Activated CD4-positive, alpha-beta memory T cell treated with anti-CD3 and anti-CD28 coated beads, Interleukin-2, amount 10 ng/mL, durations not matched to agents 7 days and 5 days (primary cell): Measurements from ENCODE around the gene SNU13. TPM values are rescaled to one million over a fixed set of nuclear protein-coding genes. Genes with fewer than 3 reads are reported as not detected.

ENCODE experiments used
- CTCF ChIA-PET: fragments of 350-600 bp; sonication (Branson Sonifier 250); formaldehyde crosslinking; loops from one replicate; lab custom pipeline; 2021; ENCODE audit warnings: antibody characterized with exemption, inconsistent platforms; lab: Charles Lee
- POLR2A ChIA-PET: fragments of 350-600 bp; sonication (Branson Sonifier 250); formaldehyde crosslinking; loops from one replicate; lab custom pipeline; 2021; ENCODE audit warnings: antibody characterized with exemption; lab: Charles Lee
- DNase-seq: peaks from one replicate; pipeline ENCODE4 v3.0.0-alpha.2; 2020
- H3K27ac Mint-ChIP-seq: one replicate; pipeline ENCODE4 v1.8.0; 2021; ENCODE audit warnings: mild to moderate bottlenecking, mixed read lengths
- H3K27me3 Mint-ChIP-seq: one replicate; pipeline ENCODE4 v1.8.0; 2021; ENCODE audit warnings: mixed read lengths
- H3K36me3 Mint-ChIP-seq: one replicate; pipeline ENCODE4 v1.8.0; 2021; ENCODE audit warnings: low read depth, mixed read lengths
- H3K4me1 Mint-ChIP-seq: one replicate; pipeline ENCODE4 v1.8.0; 2021; ENCODE audit warnings: mixed read lengths
- H3K4me3 Mint-ChIP-seq: one replicate; pipeline ENCODE4 v1.8.0; 2021; ENCODE audit warnings: mild to moderate bottlenecking, mixed read lengths
- H3K9me3 Mint-ChIP-seq: one replicate; pipeline ENCODE4 v1.8.0; 2021; ENCODE audit warnings: mixed read lengths
- total RNA-seq, 2 experiments: library from RNA; stranded (reverse); gene quantifications; one replicate each; pipeline ENCODE4 v1.2.3, GENCODE V29; 2021

The SNU13 gene
- total RNA-seq, 2 experiments from 2014 or later: 166 to 176 TPM

- Mint-ChIP-seq H3K36me3 (peaks cover 66% of the 10 kb centered on the region), H3K27ac (no peak overlapping the region), H3K4me1 (peaks cover 6% of the 10 kb centered on the region), H3K9me3 (no peaks in the 10 kb centered on the region), H3K27me3 (no peaks in the 10 kb centered on the region), H3K4me3 (no peak overlapping the region)
- CTCF ChIA-PET: interaction anchor here (1.5 kb wide), 1 partner anchor 8 kb away, joined by 6 read pairs; no protein-coding TSS in a partner anchor
- POLR2A ChIA-PET: interaction anchor here (0.7 to 2.4 kb wide), 2 partner anchors 8 to 69 kb away, joined by 3 to 6 read pairs; partner anchors contain the start of gene PMM1
- no peak for DNase-seq
These were observed 29.8 kb downstream of the SNU13 start for GRCh38 chr22:41658869-41659268.

DNA sequence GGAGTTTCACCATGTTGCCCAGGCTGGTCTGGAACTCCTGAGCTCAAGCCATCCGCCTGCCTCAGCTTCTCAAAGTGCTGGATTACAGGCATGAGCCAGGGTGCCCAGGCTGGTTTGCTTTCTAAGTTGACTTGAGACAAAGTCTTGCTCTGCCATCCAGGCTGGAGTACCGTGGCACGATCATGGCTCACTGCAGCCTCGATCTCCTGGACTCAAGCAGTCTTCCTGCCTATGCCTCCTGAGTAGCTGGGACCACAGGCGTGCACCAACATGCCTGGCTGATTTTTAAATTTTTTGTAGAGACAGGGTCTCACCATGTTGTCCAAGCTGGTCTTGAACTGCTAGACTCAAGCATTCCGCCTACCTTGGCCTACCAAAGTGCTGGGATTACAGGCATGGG is 31.0 kb downstream of the SNU13 start:
- DNase-seq: no peak
- Mint-ChIP-seq H3K9me3 (no peaks in the 10 kb centered on the region), H3K27me3 (no peaks in the 10 kb centered on the region), H3K36me3 (peaks cover 63% of the 10 kb centered on the region), H3K27ac (no peak overlapping the region), H3K4me1 (peaks cover 7% of the 10 kb centered on the region), H3K4me3 (no peak overlapping the region)
- POLR2A ChIA-PET: interaction anchor here (2.4 kb wide), 1 partner anchor 68 kb away, joined by 6 read pairs; the partner anchor contains the start of gene PMM1
- CTCF ChIA-PET: interaction anchor here (1.5 kb wide), 1 partner anchor 9 kb away, joined by 6 read pairs; no protein-coding TSS in a partner anchor

GRCh38 chr22:41656556-41656955 is 32.1 kb downstream of the SNU13 start:
- CTCF ChIA-PET: interaction anchor here (1.2 to 2.6 kb wide), 2 partner anchors 11 to 41 kb away, joined by 4 to 14 read pairs; no protein-coding TSS in a partner anchor
- POLR2A ChIA-PET: interaction anchor here (1.2 to 2.4 kb wide), 2 partner anchors 11 to 67 kb away, joined by 3 to 6 read pairs; partner anchors contain the start of gene PMM1
- Mint-ChIP-seq H3K27ac (no peak overlapping the region), H3K9me3 (no peaks in the 10 kb centered on the region), H3K4me3 (no peak overlapping the region), H3K36me3 (peaks cover 68% of the 10 kb centered on the region), H3K4me1 (peaks cover 7% of the 10 kb centered on the region), H3K27me3 (no peaks in the 10 kb centered on the region)
- DNase-seq: no peak

- ChIA-PET CTCF (interaction anchor here (1.6 to 2.3 kb wide), 2 partner anchors 10 to 13 kb away, joined by 6 to 8 read pairs; no protein-coding TSS in a partner anchor), POLR2A (interaction anchor here (1.0 to 2.6 kb wide), 4 partner anchors 13 to 66 kb away, joined by 3 to 11 read pairs (median 4); partner anchors contain the start of genes DESI1 and XRCC6)
- Mint-ChIP-seq H3K4me1 (peaks cover 7% of the 10 kb centered on the region), H3K4me3 (no peak overlapping the region), H3K27me3 (no peaks in the 10 kb centered on the region), H3K9me3 (no peaks in the 10 kb centered on the region), H3K36me3 (peaks cover 61% of the 10 kb centered on the region), H3K27ac (peak overlapping the region; percentile 40)
- DNase-seq: no peak
These were observed 34.3 kb downstream of the SNU13 start for GRCh38 chr22:41654322-41654721.

- no peaks in the 10 kb centered on the region for H3K27me3 Mint-ChIP-seq
- H3K36me3 Mint-ChIP-seq: peaks cover 65% of the 10 kb centered on the region
- peaks cover 13% of the 10 kb centered on the region for H3K4me1 Mint-ChIP-seq
- no peak overlapping the region for H3K27ac Mint-ChIP-seq
- POLR2A ChIA-PET: no interaction called here
- CTCF ChIA-PET: interaction anchor here (2.4 kb wide), 1 partner anchor 16 kb away, joined by 16 read pairs; no protein-coding TSS in a partner anchor
- H3K4me3 Mint-ChIP-seq: no peak overlapping the region
- no peaks in the 10 kb centered on the region for H3K9me3 Mint-ChIP-seq
- no peak for DNase-seq
These were observed 37.8 kb downstream of the SNU13 start for GRCh38 chr22:41650821-41651220.

DNA sequence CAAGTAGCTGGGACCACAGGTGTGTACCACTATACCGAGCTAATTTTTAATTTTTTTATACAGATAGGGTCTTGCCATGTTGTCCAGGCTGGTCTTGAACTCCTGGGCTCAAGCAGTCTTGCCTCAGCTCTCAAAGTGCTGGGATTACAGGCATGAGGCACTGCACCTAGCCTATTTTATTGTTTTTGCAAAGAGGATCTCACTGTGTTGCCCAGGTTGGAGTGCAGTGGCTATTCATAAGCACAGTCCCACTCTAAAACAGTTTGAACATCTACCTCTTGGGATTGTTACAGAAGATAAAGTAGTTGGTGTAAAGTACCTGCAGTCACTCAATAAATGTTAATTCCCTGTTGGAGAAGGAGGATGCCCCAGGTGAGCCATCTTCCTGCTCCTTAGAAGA is 38.4 kb downstream of the SNU13 start:
- no peaks in the 10 kb centered on the region for H3K27me3 Mint-ChIP-seq
- peaks cover 62% of the 10 kb centered on the region for H3K36me3 Mint-ChIP-seq
- DNase-seq: no peak
- ChIA-PET POLR2A (interaction anchor here (1.0 kb wide), 1 partner anchor 28 kb away, joined by 3 read pairs; no protein-coding TSS in a partner anchor), CTCF (interaction anchor here (2.4 kb wide), 1 partner anchor 17 kb away, joined by 16 read pairs; no protein-coding TSS in a partner anchor)
- H3K4me3 Mint-ChIP-seq: no peak overlapping the region
- no peak overlapping the region for H3K27ac Mint-ChIP-seq
- no peaks in the 10 kb centered on the region for H3K9me3 Mint-ChIP-seq
- H3K4me1 Mint-ChIP-seq: peaks cover 13% of the 10 kb centered on the region

- no peaks in the 10 kb centered on the region for H3K9me3 Mint-ChIP-seq
- POLR2A ChIA-PET: interaction anchor here (1.7 kb wide), 1 partner anchor 10 kb away, joined by 5 read pairs; no protein-coding TSS in a partner anchor
- CTCF ChIA-PET: interaction anchor here (1.3 to 1.4 kb wide), 2 partner anchors 19 to 49 kb away, joined by 4 to 5 read pairs; no protein-coding TSS in a partner anchor
- H3K4me1 Mint-ChIP-seq: peaks cover 6% of the 10 kb centered on the region
- no peak overlapping the region for H3K4me3 Mint-ChIP-seq
- no peak for DNase-seq
- no peaks in the 10 kb centered on the region for H3K27me3 Mint-ChIP-seq
- peaks cover 50% of the 10 kb centered on the region for H3K36me3 Mint-ChIP-seq
- no peak overlapping the region for H3K27ac Mint-ChIP-seq
These were observed 40.2 kb downstream of the SNU13 start for GRCh38 chr22:41648432-41648831.

- H3K4me3 Mint-ChIP-seq: no peak overlapping the region
- ChIA-PET CTCF (interaction anchor here (1.3 kb wide), 1 partner anchor 19 kb away, joined by 5 read pairs; no protein-coding TSS in a partner anchor), POLR2A (interaction anchor here (1.6 to 1.8 kb wide), 2 partner anchors 19 to 26 kb away, joined by 5 read pairs; no protein-coding TSS in a partner anchor)
- no peaks in the 10 kb centered on the region for H3K27me3 Mint-ChIP-seq
- H3K4me1 Mint-ChIP-seq: peaks cover 6% of the 10 kb centered on the region
- peaks cover 51% of the 10 kb centered on the region for H3K36me3 Mint-ChIP-seq
- no peaks in the 10 kb centered on the region for H3K9me3 Mint-ChIP-seq
- H3K27ac Mint-ChIP-seq: no peak overlapping the region
- DNase-seq: no peak
These were observed 40.9 kb downstream of the SNU13 start for GRCh38 chr22:41647771-41648170.

- H3K36me3 Mint-ChIP-seq: peaks cover 56% of the 10 kb centered on the region
- no peak overlapping the region for H3K27ac Mint-ChIP-seq
- no peaks in the 10 kb centered on the region for H3K9me3 Mint-ChIP-seq
- ChIA-PET CTCF (no interaction called here), POLR2A (interaction anchor here (0.7 kb wide), 1 partner anchor 25 kb away, joined by 3 read pairs; no protein-coding TSS in a partner anchor)
- no peak for DNase-seq
- peaks cover 2% of the 10 kb centered on the region for H3K4me1 Mint-ChIP-seq
- no peaks in the 10 kb centered on the region for H3K27me3 Mint-ChIP-seq
- no peak overlapping the region for H3K4me3 Mint-ChIP-seq
These were observed 46.1 kb downstream of the SNU13 start for GRCh38 chr22:41642331-41643110.

DNA sequence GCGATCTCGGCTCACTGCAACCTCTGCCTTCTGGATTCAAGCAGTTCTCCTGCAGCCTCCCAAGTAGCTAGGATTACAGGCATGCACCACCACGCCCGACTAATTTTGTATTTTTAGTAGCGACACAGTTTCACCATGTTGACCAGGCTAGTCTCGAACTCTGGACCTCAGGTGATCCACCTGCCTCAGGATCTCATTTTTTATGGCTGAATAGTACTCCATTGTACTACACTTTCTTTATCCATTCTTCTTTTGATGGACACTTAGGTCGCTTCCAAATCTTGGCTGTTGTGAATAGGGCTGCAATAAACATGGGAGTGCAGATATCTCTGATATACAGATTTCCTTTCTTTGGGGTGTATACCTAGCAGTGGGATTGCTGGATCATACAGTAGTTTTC is 46.8 kb downstream of the SNU13 start:
- H3K27me3 Mint-ChIP-seq: no peaks in the 10 kb centered on the region
- no peaks in the 10 kb centered on the region for H3K9me3 Mint-ChIP-seq
- peaks cover 58% of the 10 kb centered on the region for H3K36me3 Mint-ChIP-seq
- H3K4me1 Mint-ChIP-seq: peaks cover 2% of the 10 kb centered on the region
- POLR2A ChIA-PET: no interaction called here
- DNase-seq: no peak
- CTCF ChIA-PET: no interaction called here
- H3K4me3 Mint-ChIP-seq: no peak overlapping the region
- no peak overlapping the region for H3K27ac Mint-ChIP-seq

GRCh38 chr22:41638748-41639147 is 49.9 kb downstream of the SNU13 start:
- H3K27me3 Mint-ChIP-seq: no peaks in the 10 kb centered on the region
- ChIA-PET CTCF (interaction anchor here (1.2 kb wide), 1 partner anchor 28 kb away, joined by 3 read pairs; no protein-coding TSS in a partner anchor), POLR2A (interaction anchor here (1.7 to 2.1 kb wide), 2 partner anchors 10 to 17 kb away, joined by 5 to 6 read pairs; partner anchors contain the start of genes DESI1 and XRCC6)
- H3K9me3 Mint-ChIP-seq: no peaks in the 10 kb centered on the region
- peaks cover 2% of the 10 kb centered on the region for H3K4me1 Mint-ChIP-seq
- H3K36me3 Mint-ChIP-seq: peaks cover 63% of the 10 kb centered on the region
- H3K4me3 Mint-ChIP-seq: no peak overlapping the region
- no peak for DNase-seq
- no peak overlapping the region for H3K27ac Mint-ChIP-seq

DNA sequence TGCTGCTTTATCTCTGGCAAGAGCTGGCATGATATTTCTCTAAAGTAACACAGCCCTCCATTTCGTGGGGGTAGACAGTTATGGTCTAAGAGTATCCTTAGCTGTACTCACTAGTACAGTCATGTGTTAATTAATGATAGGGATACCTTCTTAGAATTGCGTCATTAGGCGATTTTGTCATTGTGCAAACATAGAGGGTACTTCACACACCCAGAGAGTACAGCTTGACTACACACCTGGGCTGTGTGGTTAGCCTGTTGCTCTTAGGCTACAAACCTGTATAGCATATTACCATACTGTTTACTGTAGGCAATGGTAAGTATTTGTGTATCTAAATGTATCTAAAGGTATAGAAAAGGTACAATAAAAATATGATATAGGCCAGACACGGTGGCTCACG is 50.5 kb downstream of the SNU13 start:
- peaks cover 67% of the 10 kb centered on the region for H3K36me3 Mint-ChIP-seq
- H3K4me3 Mint-ChIP-seq: no peak overlapping the region
- POLR2A ChIA-PET: interaction anchor here (1.7 kb wide), 1 partner anchor 11 kb away, joined by 5 read pairs; no protein-coding TSS in a partner anchor
- H3K4me1 Mint-ChIP-seq: peaks cover 2% of the 10 kb centered on the region
- no peaks in the 10 kb centered on the region for H3K9me3 Mint-ChIP-seq
- CTCF ChIA-PET: interaction anchor here (0.6 to 1.2 kb wide), 3 partner anchors 17 to 29 kb away, joined by 3 to 4 read pairs (median 3); partner anchors contain the start of genes DESI1 and XRCC6
- no peaks in the 10 kb centered on the region for H3K27me3 Mint-ChIP-seq
- DNase-seq: no peak
- no peak overlapping the region for H3K27ac Mint-ChIP-seq
